Measurements from ENCODE around the gene GPR148. TPM values are rescaled to one million over a fixed set of nuclear protein-coding genes. Genes with fewer than 3 reads are reported as not detected.

The GPR148 gene
- total and polyA plus RNA-seq, 2 of the 4 experiments (the other 2 are of a cell fraction): not detected

- Histone ChIP-seq H2AFZ (replicated peaks; ENCODE audit: low read length, poor library complexity) (no peak overlapping the region), H4K8ac (ENCODE audit: low read depth in 2 of 2, low read length in 2 of 2) (no peak overlapping the region), H4K91ac (ENCODE audit: insufficient read depth, low read depth, low read length) (no peak overlapping the region), H2BK5ac (ENCODE audit: low read depth, low read length, poor library complexity, severe bottlenecking) (no peak overlapping the region), H2BK20ac (ENCODE audit: low read depth, low read length) (no peak overlapping the region), H2AK9ac (replicated peaks; ENCODE audit: low read depth, low read length, poor library complexity) (no peak overlapping the region), H3K36me3 (ENCODE audit: control insufficient read depth, insufficient read depth, low read length) (no peaks in the 10 kb centered on the region), H4K5ac (ENCODE audit: low read depth, low read length) (no peak overlapping the region), H3K4ac (ENCODE audit: low read depth, low read length) (no peak overlapping the region), H3K79me1 (ENCODE audit: low read depth in 1 of 2, low read length in 2 of 2) (no peaks in the 10 kb centered on the region), H3K9me3 (ENCODE audit: control insufficient read depth, insufficient read depth, low read length) (no peaks in the 10 kb centered on the region), H2BK15ac (ENCODE audit: low read depth, low read length) (no peak overlapping the region), H3K56ac (ENCODE audit: extremely low read depth, insufficient read depth, low read length) (no peak overlapping the region), H3K14ac (replicated peaks; ENCODE audit: low read depth, low read length) (no peak overlapping the region), H3K9ac (ENCODE audit: low read depth, low read length) (no peak overlapping the region), H3K27me3 (ENCODE audit: control insufficient read depth, insufficient read depth, low read length) (no peaks in the 10 kb centered on the region), H4K20me1 (ENCODE audit: insufficient read depth, low read length) (no peaks in the 10 kb centered on the region), H3K9me1 (ENCODE audit: insufficient read depth, low read length) (no peaks in the 10 kb centered on the region), H3K4me1 (ENCODE audit: control insufficient read depth, insufficient read depth, low read length) (no peaks in the 10 kb centered on the region), H3K4me3 (ENCODE audit: insufficient read depth, low read depth, low read length) (no peak overlapping the region), H2AK5ac (ENCODE audit: low read depth, low read length) (no peak overlapping the region), H3K27ac (ENCODE audit: insufficient read depth, low read length) (no peak overlapping the region), H3K4me2 (ENCODE audit: low read depth, low read length) (no peak overlapping the region), H2BK120ac (ENCODE audit: low read depth, low read length) (no peak overlapping the region), H3K23ac (ENCODE audit: low read depth, low read length) (no peak overlapping the region), H3K18ac (ENCODE audit: low read depth, low read length) (no peak overlapping the region)
- no peak for ATAC-seq (ENCODE audit: low read depth)
- dilution Hi-C loops (cut with HindIII; ENCODE audit: low sequenced_read_pairs, unreplicated experiment) (no loop called here), in situ Hi-C loops (cut with MboI; ENCODE audit: low sequenced_read_pairs) (no loop called here), intact Hi-C loops (cut with micrococcal nuclease) (no loop called here)
- ChIA-PET CTCF (no interaction called here), POLR2A (ENCODE audit: unreplicated experiment) (no interaction called here)
- TF ChIP-seq RCOR1 (IDR thresholded peaks at IDR 0.05; ENCODE audit: insufficient replicate concordance, low read length): no peak
- TF ChIP-seq RFX5 (IDR thresholded peaks at IDR 0.05; ENCODE audit: low read depth, low read length): no peak
- BruUV-seq (replicated peaks): no TSS peak
- DNase-seq: no peak
- 12% methylated on average over 3 of the region's 20 CpGs; no CpG with 5 or more reads in 1 of the 2 experiments for WGBS, 2 experiments (ENCODE audit: extremely low coverage in 2 of 2, insufficient read length in 1 of 2)
These were observed 15.6 kb downstream of the GPR148 start for GRCh38 chr2:130744287-130745117.

Data from IMR-90 (cell line).